HG03460 (cell line): ENCODE measurements around the gene CALN1.
"Not testable (repeated sequence)": the region's sequence is repeated elsewhere in the genome, so short reads cannot be mapped to it uniquely, and the experiment has no call there.

ENCODE experiments used
- ATAC-seq: cut with Tn5 transposase; IDR thresholded peaks from one replicate; pipeline ENCODE4 v1.9.1; 2021; ENCODE audit not compliant: unreplicated experiment

CALN1 gene

GRCh38 chr7:72106405-72106804 is 305.7 kb downstream of the CALN1 start:
- ATAC-seq = no peak

DNA sequence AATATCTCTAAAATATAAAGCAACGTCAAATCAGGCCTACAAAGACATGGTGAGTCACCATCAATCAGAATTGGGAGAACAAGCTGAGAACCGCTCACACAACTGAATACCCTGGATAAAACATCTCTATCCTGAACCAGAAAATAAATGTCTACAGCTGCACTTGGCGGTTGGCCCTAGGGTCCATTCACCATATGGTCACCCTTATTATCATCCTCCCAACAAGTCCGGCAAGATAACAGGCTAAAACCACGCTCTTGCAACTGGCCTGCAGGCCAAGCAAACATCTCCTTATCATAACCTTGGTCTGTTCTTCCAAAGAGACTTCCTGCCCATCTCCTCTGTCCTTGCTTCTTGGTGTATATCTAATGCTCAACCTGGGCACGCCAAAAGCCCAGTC is 310.7 kb downstream of the CALN1 start:
- ATAC-seq = no peak

GRCh38 chr7:72099784-72100183 is 312.4 kb downstream of the CALN1 start:
- ATAC-seq = no peak

- no peak for ATAC-seq
These were observed 313.1 kb downstream of the CALN1 start for GRCh38 chr7:72098807-72099580.

- no peak for ATAC-seq
These were observed 314.9 kb downstream of the CALN1 start for GRCh38 chr7:72097226-72097625.

DNA sequence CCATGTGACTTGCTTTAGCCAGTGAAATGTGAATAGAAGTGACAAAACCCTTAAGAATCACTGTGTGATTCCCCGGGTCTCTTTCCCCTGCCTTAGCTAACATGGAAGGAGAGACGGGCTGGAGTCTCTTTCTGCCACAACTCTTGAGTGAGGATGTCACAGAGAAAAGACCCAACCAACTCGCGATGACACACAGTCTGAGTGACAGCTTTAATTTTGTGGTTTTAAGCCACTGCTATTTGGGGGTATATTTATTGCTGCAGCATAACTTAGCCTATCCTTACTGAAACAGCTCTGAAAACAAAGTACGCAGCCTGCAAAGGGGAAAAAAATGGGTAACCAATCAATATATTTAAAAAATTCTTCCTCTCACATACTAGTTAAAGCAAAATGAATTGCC is 319.4 kb downstream of the CALN1 start:
- no peak for ATAC-seq

- no peak for ATAC-seq
These were observed 324.2 kb downstream of the CALN1 start for GRCh38 chr7:72087926-72088325.

- ATAC-seq = no peak
These were observed 331.1 kb downstream of the CALN1 start for GRCh38 chr7:72080865-72081510.

DNA sequence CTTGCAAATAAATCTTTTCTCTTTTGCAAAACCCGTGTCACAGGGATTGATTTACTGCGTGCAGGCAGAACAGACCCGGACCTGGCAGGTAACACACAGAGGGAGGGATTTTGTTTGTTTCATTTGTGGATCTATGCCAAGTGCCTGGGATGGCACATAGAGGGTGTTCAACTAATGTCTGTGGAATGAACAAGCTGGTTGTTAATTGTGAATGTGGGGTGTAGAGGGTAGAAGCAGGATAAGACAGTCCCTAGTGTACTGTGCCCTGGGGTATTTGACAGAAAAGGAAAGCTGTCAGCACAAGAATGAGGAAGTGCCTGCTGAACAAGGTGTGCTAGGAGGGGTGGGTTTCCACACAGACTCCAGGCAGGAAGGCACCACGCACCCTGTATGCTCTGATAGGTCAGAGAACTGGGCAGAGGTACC is 331.8 kb downstream of the CALN1 start:
- no peak for ATAC-seq

DNA sequence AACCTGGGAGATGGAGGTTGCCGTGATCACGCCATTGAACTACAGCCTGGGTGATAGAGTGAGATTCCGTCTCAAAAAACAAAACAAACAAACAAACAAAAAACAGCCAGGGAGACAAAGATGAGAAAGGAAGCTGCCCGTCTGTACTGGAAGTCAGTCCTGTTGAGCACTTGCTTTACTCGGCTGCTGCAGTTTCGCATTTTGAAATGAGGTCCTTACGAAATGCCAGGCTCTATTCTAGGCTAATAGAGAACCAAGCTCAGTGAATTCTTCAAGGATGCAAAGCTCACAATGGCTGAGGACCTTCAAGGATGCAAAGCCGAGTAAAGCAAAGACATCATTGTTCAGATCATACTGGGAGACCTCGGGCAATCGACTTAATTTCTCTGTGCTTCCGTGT is 333.3 kb downstream of the CALN1 start:
- no peak for ATAC-seq

GRCh38 chr7:72078301-72078700 is 333.8 kb downstream of the CALN1 start:
- ATAC-seq = no peak

DNA sequence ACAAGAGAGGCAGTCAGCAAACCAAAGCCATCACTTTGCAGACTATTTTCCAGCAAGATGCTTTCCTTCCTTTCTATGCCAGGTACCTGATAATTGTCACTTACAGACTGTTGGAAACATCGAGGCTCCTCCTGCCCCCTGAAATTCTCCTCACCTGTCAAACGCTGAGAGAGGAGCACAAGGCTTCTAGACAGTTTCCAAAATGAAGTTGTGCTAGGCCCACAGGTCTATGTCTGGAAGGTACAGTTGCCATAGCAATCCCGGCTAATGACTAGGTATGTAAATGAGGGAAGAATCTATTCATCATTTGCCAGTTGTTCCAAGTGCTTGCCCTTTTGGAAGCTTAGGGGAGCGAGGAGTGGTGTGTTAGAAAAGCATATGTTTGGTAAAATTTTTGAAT is 334.4 kb downstream of the CALN1 start:
- no peak for ATAC-seq

DNA sequence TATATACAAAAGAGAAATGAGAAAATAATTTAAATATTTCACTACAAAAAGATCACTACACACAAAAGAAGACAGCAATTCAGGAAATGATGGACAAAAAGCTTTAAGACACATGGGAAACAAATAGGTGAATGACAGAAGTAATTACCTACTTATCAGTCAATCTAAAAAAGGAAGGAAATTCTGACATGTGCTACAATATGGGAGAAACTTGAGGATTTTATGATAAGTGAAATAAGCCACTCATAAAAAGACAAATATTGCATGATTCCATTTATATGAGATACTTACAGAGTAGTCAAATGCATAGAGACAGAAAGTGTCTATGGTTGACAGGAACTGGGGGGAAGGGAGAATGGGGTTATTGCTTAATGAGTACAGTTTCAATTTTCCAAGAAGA is 339.2 kb downstream of the CALN1 start:
- ATAC-seq = no peak

DNA sequence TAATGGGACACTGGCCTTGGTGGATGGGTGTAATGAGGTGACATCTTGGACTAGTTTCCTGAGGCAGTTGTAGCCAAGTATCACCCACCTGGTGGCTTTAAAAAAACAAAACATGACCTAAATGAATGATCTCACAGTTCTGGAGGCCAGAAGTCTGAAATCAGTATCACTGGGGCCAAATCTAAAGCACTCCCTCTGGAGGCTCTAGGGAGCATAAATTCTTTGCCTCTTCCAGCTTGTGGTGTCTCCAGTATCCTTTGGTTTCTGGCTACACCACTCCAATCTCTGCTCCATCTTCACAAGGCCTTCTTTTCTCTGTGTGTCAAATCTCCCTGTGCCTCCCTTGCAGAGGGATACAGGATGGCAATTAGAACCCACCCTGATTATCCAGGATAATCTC is 342.9 kb downstream of the CALN1 start:
- no peak for ATAC-seq

DNA sequence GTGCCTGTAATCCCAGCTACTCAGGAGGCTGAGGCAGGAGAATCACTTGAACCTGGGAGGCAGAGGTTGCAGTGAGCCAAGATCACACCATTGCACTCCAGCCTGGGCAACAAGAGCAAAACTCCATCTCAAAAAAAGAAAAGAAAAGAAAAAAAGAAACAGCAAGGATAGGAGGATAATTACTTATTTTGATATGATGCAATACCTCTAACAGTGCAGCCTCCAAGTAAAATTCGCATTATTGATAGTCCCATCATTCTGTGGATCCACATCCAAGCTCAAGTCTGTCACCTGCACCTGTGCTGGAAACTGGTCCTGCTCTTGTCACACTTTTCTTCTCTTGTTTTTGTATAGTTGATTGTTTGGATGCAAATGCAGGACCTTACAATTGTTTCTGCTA is 346.4 kb downstream of the CALN1 start:
- ATAC-seq = not testable (repeated sequence)

GRCh38 chr7:72064916-72065315 is 347.2 kb downstream of the CALN1 start:
- no peak for ATAC-seq

DNA sequence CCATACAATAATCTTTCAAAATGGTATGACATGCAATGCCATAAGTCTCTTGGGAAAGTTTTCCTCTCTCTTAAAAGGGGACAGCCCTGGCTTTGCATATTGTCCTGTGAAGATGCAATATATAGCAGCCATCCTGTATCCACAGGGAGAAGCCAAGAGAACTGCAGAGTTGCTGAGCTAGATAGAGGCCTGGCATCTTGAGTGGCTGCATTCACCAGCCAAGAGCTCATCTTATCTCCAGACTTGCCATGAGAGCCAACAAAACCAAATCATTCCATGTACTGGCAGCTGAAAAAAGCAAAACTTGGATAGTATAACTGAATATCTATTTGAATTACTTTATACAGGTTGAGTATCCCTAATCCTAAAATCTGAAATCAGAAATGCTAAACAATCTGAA is 348.8 kb downstream of the CALN1 start:
- no peak for ATAC-seq

DNA sequence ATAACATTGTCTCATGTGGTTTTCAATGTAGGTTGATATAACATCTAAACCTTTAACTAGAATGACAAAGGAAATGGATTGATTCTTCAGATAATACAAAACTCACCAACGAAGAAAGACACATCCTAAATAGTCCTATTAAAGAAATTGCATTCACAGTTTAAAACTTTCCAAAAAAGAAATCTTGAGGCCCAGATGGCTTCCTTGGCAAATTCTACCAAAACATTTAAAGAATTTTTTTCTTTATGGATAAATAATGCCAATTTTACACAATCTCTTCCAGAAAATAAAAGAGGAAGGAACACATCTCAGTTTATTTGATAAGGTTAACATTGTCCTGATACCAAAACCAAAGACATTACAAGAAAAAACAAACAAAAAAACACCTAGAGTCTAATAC is 349.5 kb downstream of the CALN1 start:
- ATAC-seq = no peak

GRCh38 chr7:72059925-72060324 is 352.2 kb downstream of the CALN1 start:
- no peak for ATAC-seq

GRCh38 chr7:72058579-72058978 is 353.6 kb downstream of the CALN1 start:
- ATAC-seq = no peak

DNA sequence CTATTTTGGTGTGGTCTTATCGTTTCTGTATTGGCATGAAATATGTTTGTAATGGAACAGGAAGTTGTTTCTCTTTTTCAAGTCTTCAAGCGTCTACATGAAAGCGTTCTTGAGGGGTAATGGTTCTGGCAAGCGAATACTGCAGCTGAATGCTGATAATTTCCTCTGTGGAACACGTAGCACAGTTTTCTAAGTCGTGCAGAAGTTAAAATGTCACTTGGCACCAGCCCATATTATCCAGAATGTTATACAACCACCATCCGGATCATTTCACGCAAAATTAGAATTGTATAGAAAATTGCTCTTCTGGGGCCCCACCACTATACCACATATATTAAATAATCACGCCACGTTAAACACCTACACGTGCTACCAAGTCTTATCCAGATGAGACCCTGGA is 354.3 kb downstream of the CALN1 start:
- ATAC-seq = no peak

GRCh38 chr7:72057231-72057630 is 354.9 kb downstream of the CALN1 start:
- no peak for ATAC-seq

GRCh38 chr7:72055426-72055825 is 356.7 kb downstream of the CALN1 start:
- no peak for ATAC-seq
